Gastroesophageal sphincter (tissue), 3 donors: ENCODE measurements around the gene HHIP.

Experiments
- CTCF ChIP-seq, 4 experiments: fragments of 200-600 bp in 2 of 4; fragments of 450-650 bp in 2 of 4; sonication (generic) in 1 of 4; IDR thresholded peaks; one replicate each; pipeline ENCODE4 v1.5.1; 2017 to 2019; ENCODE audit warnings: antibody characterized with exemption in 4 of 4, mild to moderate bottlenecking in 2 of 4, moderate library complexity in 2 of 4
- POLR2A ChIP-seq, 2 donors: fragments of 450-650 bp; IDR thresholded peaks; one replicate each; pipeline ENCODE4 v1.6.1; 2017; ENCODE audit warnings: antibody characterized with exemption in 2 of 2, mild to moderate bottlenecking in 2 of 2, moderate library complexity in 1 of 2

GRCh38 chr4:144716778-144717177, 70.8 kb downstream of the HHIP start:
- TF ChIP-seq CTCF (IDR thresholded peaks at IDR 0.05) (no peak), POLR2A (IDR thresholded peaks at IDR 0.05) (no peak)
